IPS-15b (cell line): ENCODE measurements around the gene MDFIC.

Experiments used
- H3K27me3 ChIP-seq: one replicate; pipeline ENCODE4 v1.6.1; 2013; ENCODE audit warnings: low read length; ENCODE audit not compliant: control insufficient read depth, insufficient read depth
- H3K36me3 ChIP-seq: one replicate; pipeline ENCODE4 v1.6.1; 2013; ENCODE audit warnings: low read length; ENCODE audit not compliant: control insufficient read depth, insufficient read depth
- H3K4me1 ChIP-seq: one replicate; pipeline ENCODE4 v1.6.1; 2013; ENCODE audit warnings: mild to moderate bottlenecking, low read length; ENCODE audit not compliant: control insufficient read depth, insufficient read depth
- H3K4me3 ChIP-seq: one replicate; pipeline ENCODE4 v1.5.1; 2013; ENCODE audit warnings: low read depth, low read length
- H3K9ac ChIP-seq: one replicate; pipeline ENCODE4 v1.6.1; 2013; ENCODE audit warnings: low read depth, mild to moderate bottlenecking, low read length
- H3K9me3 ChIP-seq: one replicate; pipeline ENCODE4 v1.6.1; 2013; ENCODE audit warnings: mild to moderate bottlenecking, low read length; ENCODE audit not compliant: control insufficient read depth, insufficient read depth

Gene MDFIC

GRCh38 chr7:114940220-114940619 is 18.3 kb downstream of the MDFIC start:
- Histone ChIP-seq H3K9ac (no peak overlapping the region), H3K27me3 (no peaks in the 10 kb centered on the region), H3K9me3 (no peaks in the 10 kb centered on the region), H3K36me3 (no peaks in the 10 kb centered on the region), H3K4me3 (no peak overlapping the region), H3K4me1 (peaks cover 4% of the 10 kb centered on the region)

- Histone ChIP-seq H3K9me3 (no peaks in the 10 kb centered on the region), H3K4me1 (peaks cover 4% of the 10 kb centered on the region), H3K4me3 (no peak overlapping the region), H3K36me3 (no peaks in the 10 kb centered on the region), H3K27me3 (no peaks in the 10 kb centered on the region), H3K9ac (no peak overlapping the region)
Measured at GRCh38 chr7:114941692-114942091, 19.8 kb downstream of the MDFIC start.

GRCh38 chr7:114942446-114943175 is 20.7 kb downstream of the MDFIC start:
- Histone ChIP-seq H3K4me3 (no peak overlapping the region), H3K27me3 (no peaks in the 10 kb centered on the region), H3K9me3 (no peaks in the 10 kb centered on the region), H3K4me1 (peaks cover 4% of the 10 kb centered on the region), H3K9ac (no peak overlapping the region), H3K36me3 (no peaks in the 10 kb centered on the region)

DNA sequence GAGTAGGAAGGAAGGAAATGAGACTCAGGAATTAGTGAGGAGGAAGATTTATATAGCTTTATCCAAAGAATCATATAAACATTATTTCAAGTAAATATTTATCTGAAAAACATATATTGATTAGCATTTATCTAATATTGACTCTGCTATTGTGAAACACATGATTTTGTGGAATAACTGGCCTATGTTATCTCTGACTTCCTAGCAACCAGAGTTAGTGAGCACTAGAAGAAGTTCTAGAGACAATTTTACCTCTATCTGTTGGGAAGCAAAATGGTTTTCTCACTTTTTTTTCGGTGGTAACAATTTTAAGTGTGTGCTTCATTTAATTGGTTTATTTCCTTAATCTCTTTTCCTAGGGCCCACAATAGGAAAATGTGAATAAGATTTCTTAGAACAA is 21.6 kb downstream of the MDFIC start:
- Histone ChIP-seq H3K9me3 (no peaks in the 10 kb centered on the region), H3K9ac (no peak overlapping the region), H3K27me3 (no peaks in the 10 kb centered on the region), H3K36me3 (no peaks in the 10 kb centered on the region), H3K4me3 (no peak overlapping the region), H3K4me1 (peaks cover 4% of the 10 kb centered on the region)

DNA sequence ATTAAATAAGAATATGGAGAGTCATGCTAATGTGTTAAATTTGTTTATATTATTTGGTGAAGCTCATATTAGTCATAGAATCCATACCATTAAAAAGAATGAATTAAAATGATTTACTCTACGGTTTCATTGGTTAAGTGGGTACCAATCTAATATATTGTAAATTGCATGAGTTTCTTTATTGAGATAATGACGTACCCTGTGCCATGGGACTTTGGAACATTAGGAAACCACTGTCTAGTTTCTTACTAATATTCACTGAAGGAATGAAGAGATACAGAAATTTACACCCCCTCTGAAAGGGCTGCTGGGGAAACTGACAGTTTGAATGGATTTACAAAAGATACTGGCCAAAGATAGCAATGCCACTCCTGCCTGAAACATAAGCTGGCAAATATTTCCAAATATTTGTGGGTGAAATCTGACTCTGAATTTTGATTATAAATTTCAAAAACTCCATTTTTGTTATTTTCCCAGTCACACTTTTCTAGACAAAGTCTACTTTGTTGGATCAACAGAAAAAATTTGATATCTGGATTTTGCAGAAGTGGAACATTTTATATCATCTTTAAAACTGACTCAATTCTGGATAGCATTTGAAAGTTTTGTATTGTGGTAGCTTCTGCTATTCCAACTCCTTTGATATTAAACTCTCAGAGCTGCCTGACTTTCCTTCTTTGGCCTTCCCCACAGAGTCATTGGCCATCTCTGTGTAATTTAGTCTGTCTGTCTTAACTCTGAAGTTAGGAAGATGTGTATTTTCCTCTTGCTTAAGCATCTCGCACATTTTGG is 22.3 kb downstream of the MDFIC start:
- no peaks in the 10 kb centered on the region for H3K9me3 ChIP-seq
- H3K9ac ChIP-seq = no peak overlapping the region
- no peaks in the 10 kb centered on the region for H3K27me3 ChIP-seq
- peaks cover 4% of the 10 kb centered on the region for H3K4me1 ChIP-seq
- no peak overlapping the region for H3K4me3 ChIP-seq
- no peaks in the 10 kb centered on the region for H3K36me3 ChIP-seq

- no peak overlapping the region for H3K4me3 ChIP-seq
- H3K9me3 ChIP-seq = no peaks in the 10 kb centered on the region
- H3K4me1 ChIP-seq = peaks cover 4% of the 10 kb centered on the region
- no peaks in the 10 kb centered on the region for H3K27me3 ChIP-seq
- no peaks in the 10 kb centered on the region for H3K36me3 ChIP-seq
- H3K9ac ChIP-seq = no peak overlapping the region
Measured at GRCh38 chr7:114944745-114945625, 23.1 kb downstream of the MDFIC start.

- H3K4me3 ChIP-seq = no peak overlapping the region
- H3K9me3 ChIP-seq = no peaks in the 10 kb centered on the region
- H3K27me3 ChIP-seq = no peaks in the 10 kb centered on the region
- H3K4me1 ChIP-seq = peaks cover 4% of the 10 kb centered on the region
- H3K9ac ChIP-seq = no peak overlapping the region
- no peaks in the 10 kb centered on the region for H3K36me3 ChIP-seq
Measured at GRCh38 chr7:114949231-114949630, 27.3 kb downstream of the MDFIC start.

DNA sequence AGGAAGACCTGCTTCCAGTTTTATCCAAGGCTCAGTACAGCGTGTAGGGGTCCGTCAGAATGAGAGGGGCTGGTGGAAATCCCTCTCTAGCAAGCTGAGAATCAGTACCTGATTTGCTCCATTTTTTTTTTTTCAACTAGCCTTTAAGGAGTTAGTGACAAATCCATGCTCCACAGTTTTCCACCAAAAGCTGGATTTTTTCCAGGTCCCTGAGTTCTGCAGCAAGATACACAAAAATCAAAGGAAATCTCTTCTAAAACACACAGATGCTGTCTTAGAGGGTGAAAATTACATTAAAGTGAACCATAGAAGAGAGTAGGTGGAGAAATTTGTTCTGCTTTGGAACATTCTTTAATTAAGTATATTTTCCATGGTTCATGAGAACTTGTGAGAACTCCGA is 30.4 kb downstream of the MDFIC start:
- peaks cover 4% of the 10 kb centered on the region for H3K4me1 ChIP-seq
- no peak overlapping the region for H3K9ac ChIP-seq
- H3K9me3 ChIP-seq = no peaks in the 10 kb centered on the region
- no peaks in the 10 kb centered on the region for H3K36me3 ChIP-seq
- H3K27me3 ChIP-seq = no peaks in the 10 kb centered on the region
- H3K4me3 ChIP-seq = no peak overlapping the region

- H3K9ac ChIP-seq = no peak overlapping the region
- H3K27me3 ChIP-seq = no peaks in the 10 kb centered on the region
- H3K4me1 ChIP-seq = peaks cover 4% of the 10 kb centered on the region
- H3K36me3 ChIP-seq = no peaks in the 10 kb centered on the region
- H3K4me3 ChIP-seq = no peak overlapping the region
- H3K9me3 ChIP-seq = no peaks in the 10 kb centered on the region
Measured at GRCh38 chr7:114953724-114954123, 31.8 kb downstream of the MDFIC start.

GRCh38 chr7:114956702-114957101 is 34.8 kb downstream of the MDFIC start:
- H3K9ac ChIP-seq = no peak overlapping the region
- H3K9me3 ChIP-seq = no peaks in the 10 kb centered on the region
- no peak overlapping the region for H3K4me3 ChIP-seq
- no peaks in the 10 kb centered on the region for H3K36me3 ChIP-seq
- H3K4me1 ChIP-seq = peaks cover 4% of the 10 kb centered on the region
- no peaks in the 10 kb centered on the region for H3K27me3 ChIP-seq

DNA sequence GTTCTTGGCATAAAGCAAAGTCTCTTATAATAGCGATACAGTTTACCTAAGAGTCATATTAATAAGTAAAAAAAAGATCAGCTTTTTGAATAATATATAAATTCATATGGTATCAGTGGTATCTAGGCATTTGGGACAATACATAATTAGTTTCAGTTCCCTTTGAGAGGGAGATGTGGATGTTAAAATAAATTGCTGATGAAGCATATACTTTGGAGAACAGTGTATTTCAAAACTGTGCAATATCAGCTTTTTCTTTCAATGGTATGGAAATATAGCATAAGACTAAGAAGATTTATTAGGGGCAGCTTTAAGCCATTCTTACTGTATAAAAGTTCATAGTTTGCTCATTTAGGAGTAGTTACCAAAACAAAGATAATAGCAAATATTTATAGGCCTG is 35.5 kb downstream of the MDFIC start:
- Histone ChIP-seq H3K4me1 (peaks cover 4% of the 10 kb centered on the region), H3K9me3 (no peaks in the 10 kb centered on the region), H3K4me3 (no peak overlapping the region), H3K27me3 (no peaks in the 10 kb centered on the region), H3K9ac (no peak overlapping the region), H3K36me3 (no peaks in the 10 kb centered on the region)
